ENCODE results near the gene ZSWIM1. TPM values are rescaled to one million over a fixed set of nuclear protein-coding genes. Genes with fewer than 3 reads are reported as not detected.

The ZSWIM1 gene
- total and polyA plus RNA-seq, 2 of the 13 experiments (the other 11 are each of a cell fraction or from before 2014, with no cell fraction given) = 9.5 to 11.7 TPM

DNA sequence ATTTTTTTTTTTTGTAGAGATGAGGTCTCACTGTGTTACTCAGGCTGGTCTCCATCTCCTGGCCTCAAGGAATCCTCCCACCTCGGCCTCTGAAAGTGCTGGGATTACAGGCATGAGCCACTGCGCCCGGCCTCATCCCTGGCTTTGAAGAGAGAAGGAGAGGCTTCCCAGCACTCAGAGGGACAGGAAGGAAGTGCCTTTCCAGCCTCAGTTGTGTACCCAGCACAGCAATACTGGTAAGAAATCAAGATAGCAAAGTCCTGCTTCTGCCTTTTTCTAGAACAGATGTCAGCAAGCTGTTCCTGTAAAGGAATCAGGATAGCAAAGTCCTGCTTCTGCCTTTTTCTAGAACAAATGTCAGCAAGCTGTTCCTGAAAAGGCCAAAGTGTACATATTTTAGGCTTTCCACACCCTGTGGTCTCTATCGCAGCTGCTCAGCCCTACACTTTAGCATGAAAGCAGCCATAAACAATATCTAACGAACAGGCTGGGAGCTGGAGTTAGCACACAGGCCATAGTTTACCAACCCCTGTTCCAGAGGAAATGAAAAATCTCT lies 37.2 kb downstream of the ZSWIM1 start (continued):
- TF ChIP-seq, protein P1, sequence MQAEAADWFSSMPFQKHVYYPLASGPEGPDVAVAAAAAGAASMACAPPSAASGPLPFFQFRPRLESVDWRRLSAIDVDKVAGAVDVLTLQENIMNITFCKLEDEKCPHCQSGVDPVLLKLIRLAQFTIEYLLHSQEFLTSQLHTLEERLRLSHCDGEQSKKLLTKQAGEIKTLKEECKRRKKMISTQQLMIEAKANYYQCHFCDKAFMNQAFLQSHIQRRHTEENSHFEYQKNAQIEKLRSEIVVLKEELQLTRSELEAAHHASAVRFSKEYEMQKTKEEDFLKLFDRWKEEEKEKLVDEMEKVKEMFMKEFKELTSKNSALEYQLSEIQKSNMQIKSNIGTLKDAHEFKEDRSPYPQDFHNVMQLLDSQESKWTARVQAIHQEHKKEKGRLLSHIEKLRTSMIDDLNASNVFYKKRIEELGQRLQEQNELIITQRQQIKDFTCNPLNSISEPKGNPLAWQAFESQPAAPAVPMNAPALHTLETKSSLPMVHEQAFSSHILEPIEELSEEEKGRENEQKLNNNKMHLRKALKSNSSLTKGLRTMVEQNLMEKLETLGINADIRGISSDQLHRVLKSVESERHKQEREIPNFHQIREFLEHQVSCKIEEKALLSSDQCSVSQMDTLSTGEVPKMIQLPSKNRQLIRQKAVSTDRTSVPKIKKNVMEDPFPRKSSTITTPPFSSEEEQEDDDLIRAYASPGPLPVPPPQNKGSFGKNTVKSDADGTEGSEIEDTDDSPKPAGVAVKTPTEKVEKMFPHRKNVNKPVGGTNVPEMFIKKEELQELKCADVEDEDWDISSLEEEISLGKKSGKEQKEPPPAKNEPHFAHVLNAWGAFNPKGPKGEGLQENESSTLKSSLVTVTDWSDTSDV (CRISPR knock-in tag; IDR thresholded peaks at IDR 0.05) = no peak
- TF ChIP-seq ETV5 (CRISPR knock-in tag; IDR thresholded peaks at IDR 0.05; ENCODE audit: borderline replicate concordance) (peak; percentile 57; the same call in 1 of the 2 replicates), BRCA1 (CRISPR knock-in tag; IDR thresholded peaks at IDR 0.05) (no peak), IKZF4 (CRISPR knock-in tag; IDR thresholded peaks at IDR 0.05; ENCODE audit: borderline replicate concordance, low read depth, not compliant biosample characterization) (peak; percentile 30), ZBTB3 (CRISPR knock-in tag; IDR thresholded peaks at IDR 0.05; ENCODE audit: borderline replicate concordance, low read depth) (no peak), ZNF672 (CRISPR knock-in tag; IDR thresholded peaks at IDR 0.05) (no peak), CCDC6 (CRISPR knock-in tag; IDR thresholded peaks at IDR 0.05) (no peak), ZNF3 (CRISPR knock-in tag; IDR thresholded peaks at IDR 0.05) (no peak), ZNF510 (CRISPR knock-in tag; IDR thresholded peaks at IDR 0.05; ENCODE audit: low read depth) (no peak), KAT7 (CRISPR knock-in tag; IDR thresholded peaks at IDR 0.05; ENCODE audit: borderline replicate concordance) (no peak), TEAD2 (CRISPR knock-in tag; IDR thresholded peaks at IDR 0.05) (no peak), MLLT10 (CRISPR knock-in tag; IDR thresholded peaks at IDR 0.05) (no peak)
- TF ChIP-seq, protein P2, sequence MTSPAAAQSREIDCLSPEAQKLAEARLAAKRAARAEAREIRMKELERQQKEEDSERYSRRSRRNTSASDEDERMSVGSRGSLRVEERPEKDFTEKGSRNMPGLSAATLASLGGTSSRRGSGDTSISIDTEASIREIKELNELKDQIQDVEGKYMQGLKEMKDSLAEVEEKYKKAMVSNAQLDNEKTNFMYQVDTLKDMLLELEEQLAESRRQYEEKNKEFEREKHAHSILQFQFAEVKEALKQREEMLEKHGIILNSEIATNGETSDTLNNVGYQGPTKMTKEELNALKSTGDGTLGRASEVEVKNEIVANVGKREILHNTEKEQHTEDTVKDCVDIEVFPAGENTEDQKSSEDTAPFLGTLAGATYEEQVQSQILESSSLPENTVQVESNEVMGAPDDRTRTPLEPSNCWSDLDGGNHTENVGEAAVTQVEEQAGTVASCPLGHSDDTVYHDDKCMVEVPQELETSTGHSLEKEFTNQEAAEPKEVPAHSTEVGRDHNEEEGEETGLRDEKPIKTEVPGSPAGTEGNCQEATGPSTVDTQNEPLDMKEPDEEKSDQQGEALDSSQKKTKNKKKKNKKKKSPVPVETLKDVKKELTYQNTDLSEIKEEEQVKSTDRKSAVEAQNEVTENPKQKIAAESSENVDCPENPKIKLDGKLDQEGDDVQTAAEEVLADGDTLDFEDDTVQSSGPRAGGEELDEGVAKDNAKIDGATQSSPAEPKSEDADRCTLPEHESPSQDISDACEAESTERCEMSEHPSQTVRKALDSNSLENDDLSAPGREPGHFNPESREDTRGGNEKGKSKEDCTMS (CRISPR knock-in tag; conservative IDR thresholded peaks at IDR 0.05) = no peak
- TF ChIP-seq, protein P3, sequence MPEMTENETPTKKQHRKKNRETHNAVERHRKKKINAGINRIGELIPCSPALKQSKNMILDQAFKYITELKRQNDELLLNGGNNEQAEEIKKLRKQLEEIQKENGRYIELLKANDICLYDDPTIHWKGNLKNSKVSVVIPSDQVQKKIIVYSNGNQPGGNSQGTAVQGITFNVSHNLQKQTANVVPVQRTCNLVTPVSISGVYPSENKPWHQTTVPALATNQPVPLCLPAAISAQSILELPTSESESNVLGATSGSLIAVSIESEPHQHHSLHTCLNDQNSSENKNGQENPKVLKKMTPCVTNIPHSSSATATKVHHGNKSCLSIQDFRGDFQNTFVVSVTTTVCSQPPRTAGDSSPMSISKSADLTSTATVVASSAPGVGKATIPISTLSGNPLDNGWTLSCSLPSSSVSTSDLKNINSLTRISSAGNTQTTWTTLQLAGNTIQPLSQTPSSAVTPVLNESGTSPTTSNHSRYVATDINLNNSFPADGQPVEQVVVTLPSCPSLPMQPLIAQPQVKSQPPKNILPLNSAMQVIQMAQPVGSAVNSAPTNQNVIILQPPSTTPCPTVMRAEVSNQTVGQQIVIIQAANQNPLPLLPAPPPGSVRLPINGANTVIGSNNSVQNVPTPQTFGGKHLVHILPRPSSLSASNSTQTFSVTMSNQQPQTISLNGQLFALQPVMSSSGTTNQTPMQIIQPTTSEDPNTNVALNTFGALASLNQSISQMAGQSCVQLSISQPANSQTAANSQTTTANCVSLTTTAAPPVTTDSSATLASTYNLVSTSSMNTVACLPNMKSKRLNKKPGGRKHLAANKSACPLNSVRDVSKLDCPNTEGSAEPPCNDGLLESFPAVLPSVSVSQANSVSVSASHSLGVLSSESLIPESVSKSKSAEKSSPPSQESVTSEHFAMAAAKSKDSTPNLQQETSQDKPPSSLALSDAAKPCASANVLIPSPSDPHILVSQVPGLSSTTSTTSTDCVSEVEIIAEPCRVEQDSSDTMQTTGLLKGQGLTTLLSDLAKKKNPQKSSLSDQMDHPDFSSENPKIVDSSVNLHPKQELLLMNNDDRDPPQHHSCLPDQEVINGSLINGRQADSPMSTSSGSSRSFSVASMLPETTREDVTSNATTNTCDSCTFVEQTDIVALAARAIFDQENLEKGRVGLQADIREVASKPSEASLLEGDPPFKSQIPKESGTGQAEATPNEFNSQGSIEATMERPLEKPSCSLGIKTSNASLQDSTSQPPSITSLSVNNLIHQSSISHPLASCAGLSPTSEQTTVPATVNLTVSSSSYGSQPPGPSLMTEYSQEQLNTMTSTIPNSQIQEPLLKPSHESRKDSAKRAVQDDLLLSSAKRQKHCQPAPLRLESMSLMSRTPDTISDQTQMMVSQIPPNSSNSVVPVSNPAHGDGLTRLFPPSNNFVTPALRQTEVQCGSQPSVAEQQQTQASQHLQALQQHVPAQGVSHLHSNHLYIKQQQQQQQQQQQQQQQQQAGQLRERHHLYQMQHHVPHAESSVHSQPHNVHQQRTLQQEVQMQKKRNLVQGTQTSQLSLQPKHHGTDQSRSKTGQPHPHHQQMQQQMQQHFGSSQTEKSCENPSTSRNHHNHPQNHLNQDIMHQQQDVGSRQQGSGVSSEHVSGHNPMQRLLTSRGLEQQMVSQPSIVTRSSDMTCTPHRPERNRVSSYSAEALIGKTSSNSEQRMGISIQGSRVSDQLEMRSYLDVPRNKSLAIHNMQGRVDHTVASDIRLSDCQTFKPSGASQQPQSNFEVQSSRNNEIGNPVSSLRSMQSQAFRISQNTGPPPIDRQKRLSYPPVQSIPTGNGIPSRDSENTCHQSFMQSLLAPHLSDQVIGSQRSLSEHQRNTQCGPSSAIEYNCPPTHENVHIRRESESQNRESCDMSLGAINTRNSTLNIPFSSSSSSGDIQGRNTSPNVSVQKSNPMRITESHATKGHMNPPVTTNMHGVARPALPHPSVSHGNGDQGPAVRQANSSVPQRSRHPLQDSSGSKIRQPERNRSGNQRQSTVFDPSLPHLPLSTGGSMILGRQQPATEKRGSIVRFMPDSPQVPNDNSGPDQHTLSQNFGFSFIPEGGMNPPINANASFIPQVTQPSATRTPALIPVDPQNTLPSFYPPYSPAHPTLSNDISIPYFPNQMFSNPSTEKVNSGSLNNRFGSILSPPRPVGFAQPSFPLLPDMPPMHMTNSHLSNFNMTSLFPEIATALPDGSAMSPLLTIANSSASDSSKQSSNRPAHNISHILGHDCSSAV (CRISPR knock-in tag; IDR thresholded peaks at IDR 0.05; ENCODE audit: borderline replicate concordance) = no peak
- TF ChIP-seq, protein P4, sequence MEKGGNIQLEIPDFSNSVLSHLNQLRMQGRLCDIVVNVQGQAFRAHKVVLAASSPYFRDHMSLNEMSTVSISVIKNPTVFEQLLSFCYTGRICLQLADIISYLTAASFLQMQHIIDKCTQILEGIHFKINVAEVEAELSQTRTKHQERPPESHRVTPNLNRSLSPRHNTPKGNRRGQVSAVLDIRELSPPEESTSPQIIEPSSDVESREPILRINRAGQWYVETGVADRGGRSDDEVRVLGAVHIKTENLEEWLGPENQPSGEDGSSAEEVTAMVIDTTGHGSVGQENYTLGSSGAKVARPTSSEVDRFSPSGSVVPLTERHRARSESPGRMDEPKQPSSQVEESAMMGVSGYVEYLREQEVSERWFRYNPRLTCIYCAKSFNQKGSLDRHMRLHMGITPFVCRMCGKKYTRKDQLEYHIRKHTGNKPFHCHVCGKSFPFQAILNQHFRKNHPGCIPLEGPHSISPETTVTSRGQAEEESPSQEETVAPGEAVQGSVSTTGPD (CRISPR knock-in tag; IDR thresholded peaks at IDR 0.05) = no peak
